Measurements from ENCODE around the gene SPA17. TPM values are rescaled to one million over a fixed set of nuclear protein-coding genes. Genes with fewer than 3 reads are reported as not detected.

Gene SPA17
- total RNA-seq, 1 donor from 2014 or later: 6.2 TPM

DNA sequence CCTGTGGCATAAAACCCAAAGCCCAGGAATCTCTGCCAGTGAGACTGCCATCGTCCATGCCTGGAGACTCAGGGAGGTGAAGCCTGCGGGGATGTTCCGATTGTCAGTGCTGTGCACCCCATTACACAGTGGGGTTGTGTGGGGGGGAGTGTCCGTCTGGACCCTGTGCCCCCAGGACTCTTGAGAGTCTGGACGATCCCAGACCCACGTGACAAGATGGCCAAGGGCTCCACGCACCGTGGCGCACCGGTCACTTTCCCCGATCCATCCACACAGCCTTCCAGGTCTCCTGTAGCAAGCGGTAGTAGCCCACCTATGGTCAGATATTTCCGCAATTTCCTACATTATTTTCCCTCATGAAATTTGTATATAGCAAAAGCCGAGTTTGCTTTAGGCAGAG is 45.1 kb downstream of the SPA17 start:
- FAIRE-seq: no peak
- Mint-ChIP-seq H3K27ac (ENCODE audit: unreplicated experiment) (no peak overlapping the region), H3K4me3 (ENCODE audit: unreplicated experiment) (no peak overlapping the region), H3K27me3 (ENCODE audit: low read depth, unreplicated experiment) (peaks cover 59% of the 10 kb centered on the region), H3K36me3 (ENCODE audit: low read depth, unreplicated experiment) (peaks cover 2% of the 10 kb centered on the region), H3K4me1 (ENCODE audit: low read depth, unreplicated experiment) (peaks cover 26% of the 10 kb centered on the region), H3K9me3 (ENCODE audit: unreplicated experiment) (peaks cover 4% of the 10 kb centered on the region)
- H3K36me3 ChIP-seq (ENCODE audit: insufficient read depth, low read length): no peaks in the 10 kb centered on the region
- no peak for DNase-seq (ENCODE audit: low read depth)
- TF ChIP-seq, protein P1, sequence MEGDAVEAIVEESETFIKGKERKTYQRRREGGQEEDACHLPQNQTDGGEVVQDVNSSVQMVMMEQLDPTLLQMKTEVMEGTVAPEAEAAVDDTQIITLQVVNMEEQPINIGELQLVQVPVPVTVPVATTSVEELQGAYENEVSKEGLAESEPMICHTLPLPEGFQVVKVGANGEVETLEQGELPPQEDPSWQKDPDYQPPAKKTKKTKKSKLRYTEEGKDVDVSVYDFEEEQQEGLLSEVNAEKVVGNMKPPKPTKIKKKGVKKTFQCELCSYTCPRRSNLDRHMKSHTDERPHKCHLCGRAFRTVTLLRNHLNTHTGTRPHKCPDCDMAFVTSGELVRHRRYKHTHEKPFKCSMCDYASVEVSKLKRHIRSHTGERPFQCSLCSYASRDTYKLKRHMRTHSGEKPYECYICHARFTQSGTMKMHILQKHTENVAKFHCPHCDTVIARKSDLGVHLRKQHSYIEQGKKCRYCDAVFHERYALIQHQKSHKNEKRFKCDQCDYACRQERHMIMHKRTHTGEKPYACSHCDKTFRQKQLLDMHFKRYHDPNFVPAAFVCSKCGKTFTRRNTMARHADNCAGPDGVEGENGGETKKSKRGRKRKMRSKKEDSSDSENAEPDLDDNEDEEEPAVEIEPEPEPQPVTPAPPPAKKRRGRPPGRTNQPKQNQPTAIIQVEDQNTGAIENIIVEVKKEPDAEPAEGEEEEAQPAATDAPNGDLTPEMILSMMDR (IDR thresholded peaks at IDR 0.05; ENCODE audit: insufficient read depth, low read depth, low read length): no peak
- no peak for TF ChIP-seq EZH2 (IDR thresholded peaks at IDR 0.05; ENCODE audit: insufficient read depth, low read length)
- H3K27ac ChIP-seq (ENCODE audit: low read depth, low read length): no peak overlapping the region
- H3K9ac ChIP-seq (ENCODE audit: low read length): no peak overlapping the region
- no peaks in the 10 kb centered on the region for H3K9me3 ChIP-seq (ENCODE audit: insufficient read depth, low read depth, low read length)
- H3K27me3 ChIP-seq (ENCODE audit: insufficient read depth, low read length): peaks cover 30% of the 10 kb centered on the region
- H2AFZ ChIP-seq (ENCODE audit: low read depth, low read length): no peak overlapping the region
- H3K79me2 ChIP-seq (ENCODE audit: insufficient read depth, low read length): no peaks in the 10 kb centered on the region
- H3K4me1 ChIP-seq (ENCODE audit: insufficient read depth, low read length): peaks cover 16% of the 10 kb centered on the region
- H3K4me2 ChIP-seq (ENCODE audit: low read length): peak overlapping the region; percentile 95
- no peaks in the 10 kb centered on the region for H4K20me1 ChIP-seq (ENCODE audit: insufficient read depth, low read length)
- H3K4me3 ChIP-seq (ENCODE audit: insufficient read depth, low read depth, low read length): peak overlapping the region; percentile 54

DNA sequence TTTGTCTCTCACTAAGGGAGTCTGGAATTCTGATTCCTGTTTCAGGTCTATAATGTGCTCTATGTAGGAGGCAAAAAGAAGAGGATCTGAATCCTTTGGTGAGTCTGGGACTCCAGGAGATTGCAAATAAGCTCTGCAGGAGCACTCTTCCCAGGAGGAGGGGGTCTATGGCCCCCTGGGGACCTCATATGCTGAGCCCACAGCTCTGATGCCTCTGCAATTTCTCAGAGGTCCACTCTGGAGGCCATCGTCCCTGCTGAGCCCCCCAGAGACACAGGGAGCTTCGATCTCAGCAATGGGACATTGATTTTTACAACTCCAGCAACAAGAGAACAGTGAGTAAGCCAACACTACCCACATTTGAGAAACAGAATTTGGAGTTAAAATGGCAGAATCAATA is 45.8 kb downstream of the SPA17 start:
- DNase-seq (ENCODE audit: low read depth) (no peak), FAIRE-seq (no peak)
- Histone ChIP-seq H3K27ac (ENCODE audit: low read depth, low read length) (no peak overlapping the region), H3K27me3 (ENCODE audit: insufficient read depth, low read length) (peaks cover 30% of the 10 kb centered on the region), H3K4me3 (ENCODE audit: insufficient read depth, low read depth, low read length) (no peak overlapping the region), H3K79me2 (ENCODE audit: insufficient read depth, low read length) (no peaks in the 10 kb centered on the region), H3K4me1 (ENCODE audit: insufficient read depth, low read length) (peaks cover 16% of the 10 kb centered on the region), H3K36me3 (ENCODE audit: insufficient read depth, low read length) (no peaks in the 10 kb centered on the region), H3K9me3 (ENCODE audit: insufficient read depth, low read depth, low read length) (no peaks in the 10 kb centered on the region), H2AFZ (ENCODE audit: low read depth, low read length) (no peak overlapping the region), H3K4me2 (ENCODE audit: low read length) (no peak overlapping the region), H4K20me1 (ENCODE audit: insufficient read depth, low read length) (no peaks in the 10 kb centered on the region), H3K9ac (ENCODE audit: low read length) (no peak overlapping the region)
- H3K4me3 Mint-ChIP-seq (ENCODE audit: unreplicated experiment): no peak overlapping the region
- no peak overlapping the region for H3K27ac Mint-ChIP-seq (ENCODE audit: unreplicated experiment)
- H3K4me1 Mint-ChIP-seq (ENCODE audit: low read depth, unreplicated experiment): peaks cover 27% of the 10 kb centered on the region
- TF ChIP-seq EZH2 (IDR thresholded peaks at IDR 0.05; ENCODE audit: insufficient read depth, low read length): no peak
- TF ChIP-seq, protein P1 (IDR thresholded peaks at IDR 0.05; ENCODE audit: insufficient read depth, low read depth, low read length): no peak
- H3K9me3 Mint-ChIP-seq (ENCODE audit: unreplicated experiment): peaks cover 5% of the 10 kb centered on the region
- H3K27me3 Mint-ChIP-seq (ENCODE audit: low read depth, unreplicated experiment): peaks cover 52% of the 10 kb centered on the region
- H3K36me3 Mint-ChIP-seq (ENCODE audit: low read depth, unreplicated experiment): peaks cover 2% of the 10 kb centered on the region

DNA sequence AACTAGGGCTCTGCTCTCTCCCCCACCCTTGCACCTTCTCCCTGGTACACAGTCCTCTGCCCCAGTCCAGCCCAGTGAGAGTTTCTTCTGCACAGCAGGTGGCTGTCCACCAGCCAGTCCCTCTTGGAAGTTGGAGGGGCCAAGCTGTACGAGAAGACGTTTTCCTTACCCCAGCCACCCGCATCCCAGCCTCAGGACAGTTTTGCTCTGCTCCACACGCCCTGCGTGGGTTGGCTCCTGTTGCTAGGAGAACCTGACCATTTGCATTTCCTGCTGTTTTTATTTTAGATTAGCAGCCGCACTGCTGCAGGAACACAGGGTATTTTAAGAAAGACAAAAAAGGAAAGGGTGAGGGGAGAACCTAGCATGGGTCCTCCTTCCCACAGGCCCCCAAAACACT is 48.5 kb downstream of the SPA17 start:
- Histone ChIP-seq H3K36me3 (ENCODE audit: insufficient read depth, low read length) (no peaks in the 10 kb centered on the region), H4K20me1 (ENCODE audit: insufficient read depth, low read length) (no peaks in the 10 kb centered on the region), H2AFZ (ENCODE audit: low read depth, low read length) (no peak overlapping the region), H3K4me2 (ENCODE audit: low read length) (no peak overlapping the region), H3K4me1 (ENCODE audit: insufficient read depth, low read length) (peaks cover 22% of the 10 kb centered on the region), H3K27ac (ENCODE audit: low read depth, low read length) (no peak overlapping the region), H3K9ac (ENCODE audit: low read length) (no peak overlapping the region), H3K4me3 (ENCODE audit: insufficient read depth, low read depth, low read length) (no peak overlapping the region), H3K9me3 (ENCODE audit: insufficient read depth, low read depth, low read length) (no peaks in the 10 kb centered on the region), H3K79me2 (ENCODE audit: insufficient read depth, low read length) (no peaks in the 10 kb centered on the region), H3K27me3 (ENCODE audit: insufficient read depth, low read length) (peaks cover 30% of the 10 kb centered on the region)
- Mint-ChIP-seq H3K4me1 (ENCODE audit: low read depth, unreplicated experiment) (peaks cover 38% of the 10 kb centered on the region), H3K36me3 (ENCODE audit: low read depth, unreplicated experiment) (peaks cover 2% of the 10 kb centered on the region), H3K27ac (ENCODE audit: unreplicated experiment) (peak overlapping the region; percentile 15), H3K4me3 (ENCODE audit: unreplicated experiment) (no peak overlapping the region), H3K27me3 (ENCODE audit: low read depth, unreplicated experiment) (peaks cover 45% of the 10 kb centered on the region), H3K9me3 (ENCODE audit: unreplicated experiment) (peaks cover 5% of the 10 kb centered on the region)
- FAIRE-seq (no peak), DNase-seq (ENCODE audit: low read depth) (no peak)
- TF ChIP-seq, protein P1 (IDR thresholded peaks at IDR 0.05; ENCODE audit: insufficient read depth, low read depth, low read length): no peak
- TF ChIP-seq EZH2 (IDR thresholded peaks at IDR 0.05; ENCODE audit: insufficient read depth, low read length): no peak

Measured in astrocyte (in vitro differentiated cells and primary cell).